ENCODE measurements around the gene CLEC12A.
A peak's percentile ranks its signal among the peaks of the same experiment; 100 is the strongest.
"Not testable (repeated sequence)": the region's sequence is repeated elsewhere in the genome, so short reads cannot be mapped to it uniquely, and the experiment has no call there.

Gene CLEC12A

GRCh38 chr12:9969673-9970072 is 1.5 kb upstream of the CLEC12A start:
- DNase-seq (ENCODE audit: low read depth) = no peak

GRCh38 chr12:9973949-9974348 is 2.7 kb downstream of the CLEC12A start:
- no peak for DNase-seq (ENCODE audit: low read depth)

- DNase-seq (ENCODE audit: low read depth) = not testable (repeated sequence)
Measured at GRCh38 chr12:9974731-9975130, 3.5 kb downstream of the CLEC12A start.

GRCh38 chr12:9975614-9976013 is 4.4 kb downstream of the CLEC12A start:
- no peak for DNase-seq (ENCODE audit: low read depth)

DNA sequence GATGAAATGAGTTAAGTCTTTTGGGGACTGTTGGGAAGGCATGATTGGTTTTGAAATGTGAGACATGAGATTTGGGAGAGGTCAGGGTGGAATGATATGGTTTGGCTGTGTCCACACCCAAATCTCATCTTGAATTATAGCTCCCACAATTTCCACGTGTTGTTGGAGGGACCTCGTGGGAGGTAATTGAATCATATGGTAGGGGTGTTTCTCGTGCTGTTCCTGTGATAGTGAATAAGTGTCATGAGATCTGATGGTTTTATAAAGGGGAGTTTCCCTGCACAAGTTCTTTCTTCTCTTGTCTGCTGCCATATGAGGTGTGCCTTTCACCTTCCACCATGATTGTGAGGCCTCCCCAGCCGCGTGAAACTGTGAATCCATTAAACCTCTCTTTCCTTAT is 5.4 kb downstream of the CLEC12A start:
- DNase-seq (ENCODE audit: low read depth) = not testable (repeated sequence)

DNA sequence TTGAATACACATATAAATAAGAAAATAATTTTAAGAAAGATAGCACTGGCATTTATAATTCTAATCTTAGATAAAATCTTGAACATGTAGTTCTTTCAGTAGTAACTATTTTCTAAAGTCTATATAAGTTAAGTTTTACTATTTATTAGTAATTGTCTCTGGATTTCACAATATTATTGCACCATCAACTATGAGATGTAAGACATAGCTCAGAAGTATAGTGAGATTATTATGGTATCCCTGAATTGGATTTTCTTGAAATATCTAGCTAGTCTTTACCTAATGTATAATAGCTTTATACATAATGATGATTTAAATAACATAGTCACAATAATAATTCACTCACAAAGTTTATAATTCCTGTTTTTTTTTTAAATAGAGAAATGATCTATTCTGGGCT is 6.7 kb downstream of the CLEC12A start:
- DNase-seq (ENCODE audit: low read depth) = no peak

DNA sequence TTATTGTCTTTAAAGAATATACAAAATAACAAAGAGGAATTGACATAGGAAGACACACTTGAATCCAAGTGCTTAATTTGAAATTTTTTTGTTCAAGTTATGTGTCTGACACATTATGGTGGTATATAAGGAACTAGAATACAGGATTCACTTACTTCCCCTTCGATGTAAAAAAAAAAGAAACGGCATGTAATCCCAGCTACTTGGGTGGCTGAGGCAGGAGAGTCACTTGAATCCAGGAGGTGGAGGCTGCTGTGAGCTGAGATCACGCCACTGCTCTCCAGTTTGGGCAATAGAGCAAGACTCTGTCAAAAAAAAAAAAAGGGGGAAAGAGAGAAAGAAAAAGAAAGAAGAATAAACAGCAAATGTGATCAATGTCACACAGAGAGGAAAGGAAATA is 8.9 kb downstream of the CLEC12A start:
- DNase-seq (ENCODE audit: low read depth) = no peak

- no peak for DNase-seq (ENCODE audit: low read depth)
Measured at GRCh38 chr12:9991876-9992275, 20.7 kb downstream of the CLEC12A start.

DNA sequence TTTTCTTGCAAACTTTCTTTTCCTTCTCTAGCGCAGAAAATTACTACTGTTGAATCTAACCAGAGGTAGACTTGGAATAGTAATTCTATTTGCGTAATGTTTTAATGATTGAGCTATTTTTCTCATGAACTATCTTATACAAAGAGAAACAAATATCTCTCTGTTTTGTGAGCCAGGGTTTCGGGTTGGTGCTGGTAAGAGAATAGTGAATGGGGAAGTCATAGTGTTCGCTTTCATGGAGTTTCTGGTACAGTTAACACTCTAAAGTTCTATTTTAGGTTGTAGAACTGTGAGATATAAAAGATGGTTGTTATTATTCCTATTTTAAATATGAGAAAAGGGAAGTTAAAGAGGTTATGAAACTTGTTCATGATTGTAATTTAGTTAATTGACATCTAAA is 21.1 kb downstream of the CLEC12A start:
- DNase-seq (ENCODE audit: low read depth) = no peak

- no peak for DNase-seq (ENCODE audit: low read depth)
Measured at GRCh38 chr12:9999016-9999415, 27.8 kb downstream of the CLEC12A start, which contains the start of gene CLEC1B. TSS of gene CLEC1B (minus strand) at chr12:9999121. CDS start at chr12:9999100, 21 bp downstream.

GRCh38 chr12:10001171-10001776 is 30.1 kb downstream of the CLEC12A start:
- no peak for DNase-seq (ENCODE audit: low read depth)

DNA sequence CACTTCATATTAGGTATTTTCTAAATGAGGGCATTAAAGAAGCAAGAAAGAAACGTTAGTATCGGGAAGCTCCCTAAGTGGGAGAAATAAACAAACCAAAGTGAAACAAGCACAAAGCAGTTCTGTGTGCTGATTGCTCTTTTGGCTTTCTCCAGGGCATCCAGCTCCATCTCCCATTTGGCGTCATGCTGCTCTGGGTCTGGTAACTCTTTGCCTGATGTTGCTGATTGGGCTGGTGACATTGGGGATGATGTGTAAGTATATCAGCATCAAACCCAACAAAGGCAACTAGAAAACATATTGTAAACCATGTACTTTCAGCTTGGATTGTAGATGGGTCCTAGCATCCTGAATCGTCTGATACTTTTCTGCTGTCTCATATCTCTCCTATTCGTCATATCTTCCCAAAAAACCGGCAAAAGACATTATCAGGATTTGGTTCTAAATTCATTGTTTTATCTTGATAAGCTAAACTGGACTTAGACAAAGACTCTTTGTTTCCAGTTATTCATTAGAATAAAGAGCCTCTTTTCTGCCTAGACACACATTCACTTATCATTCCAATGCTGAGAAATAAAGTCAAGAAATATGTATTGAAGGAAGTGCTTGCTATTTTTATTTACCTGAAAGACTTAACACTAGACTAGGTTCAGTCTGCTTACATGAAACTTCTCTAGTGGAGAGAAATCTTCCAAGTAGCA is 41.6 kb downstream of the CLEC12A start:
- no peak for DNase-seq (ENCODE audit: low read depth)

DNA sequence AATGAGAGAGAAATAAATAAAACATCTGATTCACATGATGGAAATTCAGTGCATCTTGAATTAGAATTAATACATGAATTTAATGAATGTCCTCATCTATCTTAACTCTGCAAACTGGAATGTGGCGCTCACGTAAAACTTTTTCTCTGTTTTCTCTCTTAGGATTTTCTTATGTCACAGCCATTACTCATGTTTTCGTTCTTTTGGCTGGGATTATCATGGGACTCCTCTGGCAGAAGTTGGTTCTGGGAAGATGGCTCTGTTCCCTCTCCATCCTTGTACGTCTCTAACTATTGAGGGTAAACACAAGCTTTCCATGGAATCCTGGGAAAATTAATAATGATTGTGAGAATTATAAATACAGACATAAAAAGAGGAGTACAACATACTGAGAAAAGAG is 44.2 kb downstream of the CLEC12A start:
- DNase-seq (ENCODE audit: low read depth) = no peak

GRCh38 chr12:10016881-10017280 is 45.7 kb downstream of the CLEC12A start:
- DNase-seq (ENCODE audit: low read depth) = no peak

- no peak for DNase-seq (ENCODE audit: low read depth)
Measured at GRCh38 chr12:10018386-10018785, 47.2 kb downstream of the CLEC12A start.

GRCh38 chr12:10021342-10021741 is 50.1 kb downstream of the CLEC12A start:
- no peak for DNase-seq (ENCODE audit: low read depth)

- DNase-seq (ENCODE audit: low read depth) = no peak
Measured at GRCh38 chr12:10025236-10025635, 54.0 kb downstream of the CLEC12A start.

- DNase-seq (ENCODE audit: low read depth) = not testable (repeated sequence)
Measured at GRCh38 chr12:10026666-10027065, 55.5 kb downstream of the CLEC12A start.

DNA sequence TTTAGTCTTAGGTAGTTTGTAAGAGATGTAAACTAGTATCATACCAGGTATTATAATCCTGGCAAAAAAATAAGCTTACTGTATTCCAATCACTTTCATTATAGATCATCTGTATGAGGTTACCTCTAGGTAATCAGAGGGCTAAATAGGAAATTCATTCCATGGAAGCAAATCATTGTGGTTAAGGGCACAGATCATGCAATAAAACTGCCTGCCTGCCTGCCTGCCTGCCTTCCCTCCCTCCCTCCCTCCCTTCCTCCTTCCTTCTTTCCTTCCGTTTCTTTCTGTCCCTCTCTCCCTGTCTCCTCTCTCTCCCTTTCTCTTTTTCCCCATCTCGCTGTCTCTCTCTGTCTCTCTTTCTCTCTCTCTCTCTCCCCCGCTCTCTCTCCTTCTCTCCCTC is 56.1 kb downstream of the CLEC12A start:
- DNase-seq (ENCODE audit: low read depth) = peak; percentile 13

DNA sequence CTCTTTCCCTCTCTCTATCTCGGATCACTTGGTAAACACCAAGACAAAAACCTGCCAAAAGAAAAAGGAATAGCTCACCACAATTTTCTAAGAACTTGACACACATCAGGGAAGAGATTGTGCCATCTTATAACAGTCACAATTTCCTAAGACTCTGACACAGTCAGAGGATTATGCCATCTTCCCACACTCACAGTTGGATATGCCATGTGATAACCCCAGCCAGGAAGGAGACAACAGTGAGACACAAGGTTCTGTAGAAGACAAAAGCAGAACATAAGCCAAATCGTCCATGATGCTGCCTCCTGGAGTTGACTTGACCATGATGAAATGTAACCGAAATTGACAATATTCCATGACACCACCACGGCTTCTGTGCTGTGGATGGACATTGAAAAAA is 56.5 kb downstream of the CLEC12A start:
- DNase-seq (ENCODE audit: low read depth) = peak; percentile 78

- no peak for DNase-seq (ENCODE audit: low read depth)
Measured at GRCh38 chr12:10030446-10030845, 59.2 kb downstream of the CLEC12A start, which contains the start of gene CLEC9A. TSS of gene CLEC9A (plus strand) at chr12:10030682. CDS start at chr12:10052688, 22,006 bp downstream.

- DNase-seq (ENCODE audit: low read depth) = no peak
Measured at GRCh38 chr12:10031321-10031720, 60.1 kb downstream of the CLEC12A start.

GRCh38 chr12:10031771-10032175 is 60.6 kb downstream of the CLEC12A start:
- peak; percentile 97 for DNase-seq (ENCODE audit: low read depth)
